GM12865 (cell line): ENCODE results near the gene TNNT2.

Experiments used
- DNase-seq: peaks from one replicate; pipeline ENCODE4 v3.0.0; 2010; ENCODE audit warnings: low read depth
- H3K4me3 ChIP-seq: 2 replicates; pipeline ENCODE4 v1.5.1; 2011; ENCODE audit warnings: mild to moderate bottlenecking, low read depth, low read length, control low read depth
- CTCF ChIP-seq: IDR thresholded peaks from 2 replicates; pipeline ENCODE4 v1.5.1; 2011; ENCODE audit warnings: low read length, control low read depth, low read depth, inconsistent platforms; ENCODE audit not compliant: insufficient read depth; ENCODE audit errors: missing control alignments

TNNT2 gene

GRCh38 chr1:201404722-201405483 is 27.4 kb upstream of the TNNT2 start:
- no peak for DNase-seq
- TF ChIP-seq CTCF, result no peak
- H3K4me3 ChIP-seq, result no peak overlapping the region

- peak; percentile 64 for DNase-seq
- H3K4me3 ChIP-seq, result no peak overlapping the region
- TF ChIP-seq CTCF, result no peak
Observed at GRCh38 chr1:201404055-201404454, 26.6 kb upstream of the TNNT2 start.

GRCh38 chr1:201403359-201403758 is 25.9 kb upstream of the TNNT2 start:
- H3K4me3 ChIP-seq, result no peak overlapping the region
- TF ChIP-seq CTCF, result no peak
- DNase-seq, result no peak

GRCh38 chr1:201401700-201402099 is 24.2 kb upstream of the TNNT2 start:
- DNase-seq, result no peak
- TF ChIP-seq CTCF, result no peak
- H3K4me3 ChIP-seq, result no peak overlapping the region

- no peak for TF ChIP-seq CTCF
- no peak for DNase-seq
Observed at GRCh38 chr1:201400852-201401230, 23.4 kb upstream of the TNNT2 start.

GRCh38 chr1:201400212-201400851 is 22.9 kb upstream of the TNNT2 start:
- DNase-seq, result no peak
- H3K4me3 ChIP-seq, result no peak overlapping the region
- TF ChIP-seq CTCF, result no peak

More at GRCh38 chr1:201400852-201401230, 23.4 kb upstream of the TNNT2 start:
- no peak overlapping the region for H3K4me3 ChIP-seq
